IPS DF 19.7 (cell line): Measurements from ENCODE around the gene PIK3R5.

Experiments
- DNase-seq: peaks from one replicate; pipeline ENCODE4 v3.0.0-alpha.2; 2013; ENCODE audit warnings: low read depth, low spot score

PIK3R5 gene

GRCh38 chr17:8924595-8924994 lies 40.9 kb downstream of the PIK3R5 start:
- DNase-seq = no peak

- no peak for DNase-seq
These were observed 41.7 kb downstream of the PIK3R5 start for GRCh38 chr17:8923762-8924161.

- no peak for DNase-seq
These were observed 42.6 kb downstream of the PIK3R5 start for GRCh38 chr17:8922928-8923327.

GRCh38 chr17:8922451-8922850 lies 43.1 kb downstream of the PIK3R5 start:
- DNase-seq = no peak

GRCh38 chr17:8921147-8921546 lies 44.4 kb downstream of the PIK3R5 start:
- DNase-seq = no peak

- DNase-seq = no peak
These were observed 46.6 kb downstream of the PIK3R5 start for GRCh38 chr17:8918807-8919465.

GRCh38 chr17:8916466-8916865 lies 49.0 kb downstream of the PIK3R5 start:
- no peak for DNase-seq

- DNase-seq = no peak
These were observed 51.0 kb downstream of the PIK3R5 start for GRCh38 chr17:8914554-8914953.

- no peak for DNase-seq
These were observed 51.6 kb downstream of the PIK3R5 start for GRCh38 chr17:8913879-8914278.

- DNase-seq = no peak
These were observed 52.4 kb downstream of the PIK3R5 start for GRCh38 chr17:8913091-8913490.

GRCh38 chr17:8912084-8912981 lies 53.2 kb downstream of the PIK3R5 start:
- DNase-seq = no peak

- DNase-seq = no peak
These were observed 54.4 kb downstream of the PIK3R5 start for GRCh38 chr17:8910969-8911604.

- no peak for DNase-seq
These were observed 55.8 kb downstream of the PIK3R5 start for GRCh38 chr17:8909586-8910270.

GRCh38 chr17:8905331-8905730 lies 60.2 kb downstream of the PIK3R5 start:
- no peak for DNase-seq

- no peak for DNase-seq
These were observed 60.8 kb downstream of the PIK3R5 start for GRCh38 chr17:8904686-8905085.

GRCh38 chr17:8904201-8904600 lies 61.3 kb downstream of the PIK3R5 start:
- DNase-seq = no peak

GRCh38 chr17:8900626-8901585 lies 64.6 kb downstream of the PIK3R5 start:
- no peak for DNase-seq

GRCh38 chr17:8900207-8900606 lies 65.3 kb downstream of the PIK3R5 start:
- no peak for DNase-seq

- no peak for DNase-seq
These were observed 66.9 kb downstream of the PIK3R5 start for GRCh38 chr17:8898636-8899035.

- no peak for DNase-seq
These were observed 67.4 kb downstream of the PIK3R5 start for GRCh38 chr17:8898126-8898525.
